CD4-positive, alpha-beta T cell treated with Interleukin-1 beta for 1 hour (primary cell): ENCODE results near the gene OPRL1.
"Not testable (repeated sequence)": the region's sequence is repeated elsewhere in the genome, so short reads cannot be mapped to it uniquely, and the experiment has no call there.

Experiments used
- DNase-seq, 2 donors: peaks; one replicate each; pipeline ENCODE4 v3.0.0-alpha.2; 2020 to 2022

The OPRL1 gene

GRCh38 chr20:64105846-64106434 is 26.1 kb downstream of the OPRL1 start:
- no peak for DNase-seq

- DNase-seq: no peak
These were observed 26.6 kb downstream of the OPRL1 start for GRCh38 chr20:64106435-64106961.

- peak in 1 of 2 donors; percentile 42 for DNase-seq
These were observed 27.3 kb downstream of the OPRL1 start, which contains the start of gene NPBWR2 for GRCh38 chr20:64106981-64107735. TSS of gene NPBWR2 (minus strand) at chr20:64107565. CDS start at chr20:64106831, 734 bp downstream.

- peak in 1 of 2 donors; percentile 14 for DNase-seq
These were observed 28.0 kb downstream of the OPRL1 start for GRCh38 chr20:64107736-64108457.

- no peak for DNase-seq
These were observed 29.1 kb downstream of the OPRL1 start for GRCh38 chr20:64108731-64109681.

- DNase-seq: no peak
These were observed 30.0 kb downstream of the OPRL1 start for GRCh38 chr20:64109831-64110391.

GRCh38 chr20:64110411-64111068 is 30.7 kb downstream of the OPRL1 start:
- DNase-seq: no peak

GRCh38 chr20:64111841-64112641 is 32.2 kb downstream of the OPRL1 start:
- DNase-seq: no peak

- no peak for DNase-seq
These were observed 33.0 kb downstream of the OPRL1 start for GRCh38 chr20:64112691-64113443.

GRCh38 chr20:64113444-64113775 is 33.5 kb downstream of the OPRL1 start:
- DNase-seq: no peak

- no peak for DNase-seq
These were observed 34.0 kb downstream of the OPRL1 start for GRCh38 chr20:64113796-64114355.

GRCh38 chr20:64114356-64114971 is 34.6 kb downstream of the OPRL1 start:
- DNase-seq: no peak

- DNase-seq: no peak
These were observed 35.5 kb downstream of the OPRL1 start for GRCh38 chr20:64115171-64115911.

- DNase-seq: no peak
These were observed 36.1 kb downstream of the OPRL1 start for GRCh38 chr20:64116016-64116415.

- DNase-seq: no peak
These were observed 36.9 kb downstream of the OPRL1 start for GRCh38 chr20:64116541-64117431.

- not testable (repeated sequence) for DNase-seq
These were observed 37.5 kb downstream of the OPRL1 start for GRCh38 chr20:64117432-64117777.

- no peak for DNase-seq
These were observed 39.4 kb downstream of the OPRL1 start for GRCh38 chr20:64119301-64119680.
